Stimulated activated memory B cell treated with anti-CD40 and anti-IgM and Interleukin-4, amounts not matched to agents 10 μg/mL and 1 μg/mL and 100 μg/mL, for 72 hours (primary cell): ENCODE measurements around the gene TVP23C.
"Not testable (repeated sequence)": the region's sequence is repeated elsewhere in the genome, so short reads cannot be mapped to it uniquely, and the experiment has no call there.

ENCODE experiments used
- ATAC-seq: fragments of 150-1000 bp; cut with Tn5 transposase; 2 replicates; pipeline ENCODE4 v1.10.0; 2021
- H3K27ac Mint-ChIP-seq: one replicate; pipeline ENCODE4 v1.8.0; 2022; ENCODE audit warnings: mild to moderate bottlenecking, mixed read lengths
- H3K27me3 Mint-ChIP-seq: one replicate; pipeline ENCODE4 v1.8.0; 2022; ENCODE audit warnings: mixed read lengths
- H3K36me3 Mint-ChIP-seq: one replicate; pipeline ENCODE4 v1.8.0; 2022; ENCODE audit warnings: mixed read lengths
- H3K4me1 Mint-ChIP-seq: one replicate; pipeline ENCODE4 v1.8.0; 2022; ENCODE audit warnings: mixed read lengths
- H3K4me3 Mint-ChIP-seq: one replicate; pipeline ENCODE4 v1.8.0; 2022; ENCODE audit warnings: mild to moderate bottlenecking, moderate library complexity, mixed read lengths
- H3K9me3 Mint-ChIP-seq: one replicate; pipeline ENCODE4 v1.8.0; 2022; ENCODE audit warnings: mixed read lengths

TVP23C gene

DNA sequence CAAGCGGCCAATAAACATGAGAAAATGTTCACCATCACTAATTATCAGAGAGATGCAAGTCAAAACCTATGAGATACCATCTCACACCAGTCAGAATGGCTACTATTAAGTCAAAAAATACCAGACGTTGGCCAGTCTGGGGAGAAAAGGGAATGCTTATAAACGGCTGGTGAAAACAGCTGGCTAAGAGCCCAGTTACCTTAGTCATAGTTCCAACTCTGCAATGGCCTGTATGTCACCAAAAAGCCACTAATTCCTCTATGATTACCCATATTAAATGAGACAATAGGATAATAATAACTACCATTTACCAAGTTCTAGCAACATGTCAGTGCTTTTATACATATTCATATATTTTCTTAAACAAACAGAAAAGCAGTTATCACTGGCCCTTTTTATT, 52.9 kb downstream of the TVP23C start:
- ATAC-seq: no peak

DNA sequence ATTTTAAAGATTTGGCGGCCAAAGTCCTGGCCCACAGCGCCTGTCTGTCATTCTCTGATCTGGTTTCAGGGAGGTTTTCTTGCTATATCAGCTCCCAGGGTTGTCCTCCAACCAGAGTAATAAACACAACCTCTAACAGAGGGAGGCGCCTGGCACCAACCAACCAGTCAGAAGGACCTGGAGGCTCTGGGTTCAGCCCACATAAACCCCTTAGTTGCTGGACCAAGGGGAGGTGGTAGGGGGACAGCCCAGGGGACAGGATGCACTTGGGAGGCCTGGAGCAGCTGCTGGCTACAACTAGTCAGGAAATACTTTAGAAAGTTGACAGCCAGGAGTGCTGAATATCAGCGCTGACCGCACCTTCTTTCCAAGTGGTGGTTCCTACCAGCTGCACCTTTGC, 54.2 kb downstream of the TVP23C start:
- H3K36me3 Mint-ChIP-seq: peaks cover 28% of the 10 kb centered on the region
- H3K27me3 Mint-ChIP-seq: no peaks in the 10 kb centered on the region
- no peak overlapping the region for H3K4me3 Mint-ChIP-seq
- H3K27ac Mint-ChIP-seq: no peak overlapping the region
- no peak for ATAC-seq
- H3K9me3 Mint-ChIP-seq: no peaks in the 10 kb centered on the region
- H3K4me1 Mint-ChIP-seq: peaks cover 2% of the 10 kb centered on the region

More for the DNA sequence above, 52.9 kb downstream of the TVP23C start:
- no peaks in the 10 kb centered on the region for H3K9me3 Mint-ChIP-seq
- no peak overlapping the region for H3K27ac Mint-ChIP-seq
- peaks cover 37% of the 10 kb centered on the region for H3K36me3 Mint-ChIP-seq
- no peaks in the 10 kb centered on the region for H3K4me1 Mint-ChIP-seq
- no peak overlapping the region for H3K4me3 Mint-ChIP-seq
- no peaks in the 10 kb centered on the region for H3K27me3 Mint-ChIP-seq

DNA sequence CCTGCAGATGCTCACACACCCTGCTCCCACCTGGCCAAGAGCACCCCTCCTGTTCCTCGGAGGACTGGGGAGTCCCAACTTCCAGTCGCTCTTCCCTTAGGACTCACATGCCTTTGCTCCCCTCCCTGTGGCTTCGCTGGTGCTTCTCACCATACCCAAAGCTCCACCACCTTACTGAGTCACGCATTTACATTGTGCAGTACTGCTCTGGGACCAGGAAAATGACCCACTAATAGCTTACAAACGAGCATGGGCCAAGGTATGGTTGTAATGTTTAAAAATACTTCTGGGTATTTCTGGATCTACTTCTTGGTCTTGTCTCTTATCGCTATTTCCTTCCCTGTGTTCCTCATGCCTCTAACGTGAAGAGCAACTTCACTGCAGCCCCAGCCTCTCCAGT, 54.8 kb downstream of the TVP23C start:
- H3K27ac Mint-ChIP-seq: no peak overlapping the region
- H3K4me1 Mint-ChIP-seq: peaks cover 8% of the 10 kb centered on the region
- H3K4me3 Mint-ChIP-seq: no peak overlapping the region
- H3K9me3 Mint-ChIP-seq: no peaks in the 10 kb centered on the region
- H3K27me3 Mint-ChIP-seq: no peaks in the 10 kb centered on the region
- no peak for ATAC-seq
- peaks cover 28% of the 10 kb centered on the region for H3K36me3 Mint-ChIP-seq

DNA sequence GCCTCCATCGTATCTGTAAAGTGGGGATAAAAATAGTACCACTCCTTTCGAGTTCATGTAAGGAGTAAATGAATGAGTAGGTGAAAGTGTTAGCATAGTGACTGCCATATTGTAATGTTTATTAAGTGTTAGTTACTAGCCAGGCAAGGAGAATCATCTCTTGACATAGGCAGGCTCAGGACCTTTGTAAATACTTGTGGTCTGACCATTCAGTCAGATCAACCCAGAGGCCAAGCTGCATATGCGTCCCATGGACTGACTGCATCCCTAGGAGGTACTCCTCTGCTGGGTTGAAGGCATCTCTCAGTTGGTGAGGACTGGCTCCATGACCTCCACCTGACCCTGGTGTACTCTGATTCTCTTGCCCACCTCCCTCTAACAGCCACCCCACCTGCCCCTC, 55.4 kb downstream of the TVP23C start:
- Mint-ChIP-seq H3K9me3 (no peaks in the 10 kb centered on the region), H3K4me3 (no peak overlapping the region), H3K27me3 (no peaks in the 10 kb centered on the region), H3K36me3 (peaks cover 28% of the 10 kb centered on the region), H3K4me1 (peaks cover 14% of the 10 kb centered on the region), H3K27ac (no peak overlapping the region)
- ATAC-seq: no peak

DNA sequence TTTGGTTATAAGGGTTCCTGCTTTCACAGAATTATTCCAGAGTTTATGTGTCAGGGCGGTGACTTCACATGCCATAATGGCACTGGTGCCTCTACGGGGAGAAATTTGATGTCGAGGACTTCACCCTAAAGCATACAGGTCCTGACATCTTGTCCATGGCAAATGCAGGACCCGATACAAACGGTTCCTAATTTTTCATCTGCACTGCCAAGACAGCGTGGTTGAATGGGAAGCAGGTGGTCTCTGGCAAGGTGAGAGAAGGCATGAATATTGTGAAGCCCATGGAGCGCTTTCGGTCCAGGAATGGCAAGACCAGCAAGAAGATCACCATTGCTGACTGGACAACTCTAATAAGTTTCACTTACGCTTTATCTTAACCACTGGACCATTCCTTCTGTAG, 56.3 kb downstream of the TVP23C start:
- H3K9me3 Mint-ChIP-seq: no peaks in the 10 kb centered on the region
- H3K4me1 Mint-ChIP-seq: peaks cover 19% of the 10 kb centered on the region
- peaks cover 28% of the 10 kb centered on the region for H3K36me3 Mint-ChIP-seq
- ATAC-seq: no peak
- no peak overlapping the region for H3K27ac Mint-ChIP-seq
- no peaks in the 10 kb centered on the region for H3K27me3 Mint-ChIP-seq
- H3K4me3 Mint-ChIP-seq: no peak overlapping the region

DNA sequence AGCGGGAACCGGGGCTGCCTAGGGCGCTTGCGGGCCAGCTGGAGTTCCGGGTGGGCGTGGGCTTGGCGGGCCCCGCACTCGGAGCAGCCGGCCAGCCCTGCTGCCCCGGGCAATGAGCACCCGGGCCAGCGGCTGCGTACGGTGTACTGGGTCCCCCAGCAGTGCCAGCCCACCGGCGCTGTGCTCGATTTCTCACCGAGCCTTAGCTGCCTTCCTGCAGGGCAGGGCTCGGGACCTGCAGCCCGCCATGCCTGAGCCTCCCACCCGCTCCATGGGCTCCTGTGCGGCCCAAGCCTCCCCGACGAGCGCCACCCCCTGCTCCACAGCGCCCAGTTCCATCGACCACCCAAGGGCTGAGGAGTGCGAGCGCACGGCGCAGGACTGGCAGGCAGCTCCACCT, 57.6 kb downstream of the TVP23C start:
- not testable (repeated sequence) for H3K9me3 Mint-ChIP-seq, H3K4me3 Mint-ChIP-seq, H3K27me3 Mint-ChIP-seq, H3K27ac Mint-ChIP-seq, ATAC-seq
- Mint-ChIP-seq H3K4me1 (peaks cover 19% of the 10 kb centered on the region), H3K36me3 (peaks cover 33% of the 10 kb centered on the region)

DNA sequence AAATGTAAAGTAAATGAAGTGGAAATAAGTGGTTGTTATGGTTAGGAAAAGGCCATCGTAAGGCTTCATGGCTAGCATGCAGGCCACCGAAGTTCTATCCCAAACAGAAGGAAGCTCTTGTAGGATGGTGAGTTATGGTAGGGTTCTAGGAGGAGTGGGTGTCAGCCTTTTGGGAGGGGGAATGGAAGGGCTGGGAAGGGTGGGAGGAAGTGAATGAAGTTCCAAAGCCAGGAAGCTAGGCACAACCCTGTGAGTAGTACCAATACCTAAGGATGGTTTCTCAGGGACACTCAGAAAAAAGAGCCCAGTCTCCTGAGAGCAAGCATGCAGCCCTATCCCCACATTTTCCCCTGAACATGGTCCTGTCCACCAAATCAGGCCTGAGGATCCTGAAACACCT, 59.6 kb downstream of the TVP23C start:
- H3K27me3 Mint-ChIP-seq: no peaks in the 10 kb centered on the region
- peak overlapping the region; percentile 57 for H3K4me3 Mint-ChIP-seq
- peak overlapping the region; percentile 66 for H3K27ac Mint-ChIP-seq
- peaks cover 45% of the 10 kb centered on the region for H3K36me3 Mint-ChIP-seq
- H3K9me3 Mint-ChIP-seq: no peaks in the 10 kb centered on the region
- no peak for ATAC-seq
- H3K4me1 Mint-ChIP-seq: peaks cover 19% of the 10 kb centered on the region

DNA sequence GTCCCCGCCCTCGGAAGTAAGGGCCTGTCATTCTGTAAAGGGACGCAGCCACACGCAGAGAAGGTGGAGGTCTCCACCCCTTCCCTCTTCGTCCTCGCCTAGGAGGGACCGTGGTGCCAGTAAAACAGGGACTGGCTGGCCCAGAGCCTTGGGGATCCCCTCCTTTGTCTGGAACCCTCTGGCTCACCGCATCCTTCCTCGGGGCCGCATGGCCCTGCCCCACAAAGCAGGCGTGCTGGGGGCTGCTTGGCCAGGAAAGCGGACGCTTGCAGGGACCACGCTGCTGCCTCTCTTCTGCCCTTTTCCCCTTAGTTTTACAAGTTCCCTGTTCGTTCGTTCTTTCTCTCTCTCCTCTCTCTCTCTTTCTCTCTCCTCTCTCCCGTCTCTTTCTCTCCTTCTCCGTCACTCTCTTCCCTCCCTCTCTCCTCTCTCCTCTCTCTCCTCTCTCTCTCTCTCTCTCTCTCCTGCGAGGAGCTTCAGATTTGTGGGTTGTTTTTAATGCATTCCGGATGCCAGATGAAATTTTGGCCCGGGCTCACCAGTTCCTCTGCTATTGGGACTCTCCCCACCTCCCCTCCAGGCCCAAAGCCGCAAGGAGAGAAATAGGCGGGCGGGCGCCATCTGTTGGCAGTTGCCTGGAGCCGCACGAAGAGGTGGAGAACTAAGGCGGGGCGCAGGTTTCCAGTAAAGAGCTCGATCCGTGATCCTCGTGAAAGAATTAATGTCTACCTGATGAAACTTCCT, 60.7 kb downstream of the TVP23C start:
- Mint-ChIP-seq H3K27me3 (no peaks in the 10 kb centered on the region), H3K4me3 (peak overlapping the region; percentile 57), H3K36me3 (peaks cover 43% of the 10 kb centered on the region), H3K9me3 (no peaks in the 10 kb centered on the region), H3K4me1 (peaks cover 19% of the 10 kb centered on the region), H3K27ac (peak overlapping the region; percentile 66)
- peak; percentile 88 for ATAC-seq

DNA sequence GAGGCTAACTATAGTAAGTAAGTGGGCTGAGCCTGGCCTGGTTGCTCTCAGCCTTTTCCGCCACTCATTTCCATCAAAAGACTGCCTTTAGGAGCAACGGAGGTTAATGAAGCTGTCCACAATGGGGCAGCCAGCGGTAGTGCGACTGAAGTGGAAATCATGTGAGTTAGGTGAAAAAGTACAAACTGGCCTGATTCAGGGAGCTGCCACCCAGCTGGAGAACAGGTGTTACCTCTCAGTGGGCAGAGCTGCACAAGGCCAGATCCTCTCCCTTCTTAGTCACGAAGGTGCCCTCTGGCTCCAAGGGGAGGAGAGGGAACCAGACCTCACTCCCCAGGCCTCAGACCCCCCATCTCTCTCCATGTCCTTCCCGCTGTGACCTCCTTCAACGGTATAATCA, 61.5 kb downstream of the TVP23C start:
- ATAC-seq: no peak
- Mint-ChIP-seq H3K27ac (no peak overlapping the region), H3K9me3 (no peaks in the 10 kb centered on the region), H3K27me3 (no peaks in the 10 kb centered on the region), H3K4me3 (no peak overlapping the region), H3K4me1 (peaks cover 19% of the 10 kb centered on the region), H3K36me3 (peaks cover 44% of the 10 kb centered on the region)

DNA sequence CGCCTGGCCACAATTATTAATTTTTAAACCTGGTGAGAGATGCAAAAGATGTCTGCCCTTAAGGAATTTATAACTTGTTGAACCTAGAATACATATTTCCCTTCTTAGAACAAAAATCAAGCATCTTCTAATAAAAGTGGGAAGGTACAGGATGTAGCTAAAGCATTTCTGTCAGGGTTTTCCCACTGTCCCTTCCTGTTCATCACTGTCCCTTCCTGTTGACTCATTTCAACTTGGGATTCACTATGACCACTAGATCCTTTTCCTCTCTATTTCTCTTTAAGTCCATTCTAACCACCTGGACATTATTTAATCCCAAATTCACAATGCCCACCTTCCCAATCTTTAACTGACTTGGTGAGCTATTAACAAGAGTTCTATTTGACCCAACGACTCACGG, 62.0 kb downstream of the TVP23C start:
- no peak overlapping the region for H3K4me3 Mint-ChIP-seq
- no peak for ATAC-seq
- peaks cover 19% of the 10 kb centered on the region for H3K4me1 Mint-ChIP-seq
- H3K27me3 Mint-ChIP-seq: no peaks in the 10 kb centered on the region
- H3K36me3 Mint-ChIP-seq: peaks cover 41% of the 10 kb centered on the region
- no peaks in the 10 kb centered on the region for H3K9me3 Mint-ChIP-seq
- H3K27ac Mint-ChIP-seq: no peak overlapping the region

DNA sequence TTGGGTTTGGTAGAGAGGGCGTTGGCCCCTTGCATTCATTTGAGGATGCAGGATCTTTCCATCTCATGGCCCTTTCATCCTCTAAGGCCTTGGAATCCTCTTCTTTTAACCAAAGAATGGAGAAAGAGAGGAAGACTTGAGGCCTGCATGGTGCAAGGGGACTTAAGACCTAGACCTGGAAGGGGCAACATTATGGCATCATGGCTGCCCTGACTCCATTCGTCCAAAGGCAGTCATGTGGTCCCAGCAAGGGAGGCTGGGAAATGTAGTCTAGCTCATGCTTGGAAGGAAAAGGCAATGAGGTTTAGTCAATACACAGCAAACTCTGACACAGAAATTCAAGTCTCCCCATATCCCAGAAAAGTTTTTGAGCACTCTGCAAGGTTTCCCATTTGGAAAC, 65.2 kb downstream of the TVP23C start:
- peaks cover 8% of the 10 kb centered on the region for H3K4me1 Mint-ChIP-seq

DNA sequence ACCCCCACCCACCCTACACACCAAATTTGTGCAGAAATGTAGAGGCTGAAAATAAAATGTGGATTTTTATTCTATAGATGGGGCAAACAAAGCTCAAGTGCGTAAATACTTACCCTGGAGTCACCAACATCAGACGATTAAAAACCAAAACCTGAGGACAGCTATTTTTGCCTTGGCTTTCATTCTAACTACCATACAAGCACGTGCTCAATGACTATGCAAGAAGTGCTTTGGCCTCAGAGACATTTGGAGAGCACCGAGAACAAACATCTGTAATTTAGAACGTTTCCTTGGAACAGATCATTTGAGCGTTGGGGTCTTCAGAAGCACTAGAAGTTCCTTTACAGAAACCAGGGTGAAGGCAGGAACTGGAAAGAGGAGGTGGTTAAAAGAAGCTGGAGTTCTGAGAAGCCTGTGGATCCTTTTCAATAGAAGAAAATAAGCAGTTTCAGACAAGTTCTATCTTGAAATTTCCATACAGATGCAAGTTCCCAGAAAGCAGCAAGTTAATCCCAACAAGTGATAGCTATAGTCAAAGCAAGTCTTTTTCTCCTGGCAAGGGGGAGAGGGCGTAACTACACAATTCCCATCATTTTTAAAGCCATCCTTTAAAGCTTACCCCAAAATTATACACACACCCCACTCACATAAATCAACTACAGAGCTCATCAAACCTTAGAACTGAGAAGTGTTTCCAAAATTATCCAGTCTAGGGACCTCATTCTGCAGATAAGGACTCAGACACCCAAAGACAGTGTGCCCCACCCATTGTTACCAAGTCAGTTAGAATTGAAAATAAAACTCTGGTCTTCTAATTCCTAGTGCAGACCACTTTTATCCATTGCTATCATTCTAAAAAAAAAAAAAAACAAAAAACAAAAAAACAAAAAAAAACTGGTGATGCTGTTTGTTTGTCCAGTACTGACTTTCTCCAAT, 66.3 kb downstream of the TVP23C start:
- Mint-ChIP-seq H3K27ac (no peak overlapping the region), H3K9me3 (no peaks in the 10 kb centered on the region), H3K4me1 (no peaks in the 10 kb centered on the region), H3K36me3 (peaks cover 48% of the 10 kb centered on the region), H3K4me3 (no peak overlapping the region), H3K27me3 (no peaks in the 10 kb centered on the region)
- no peak for ATAC-seq

More for the DNA sequence above, 65.2 kb downstream of the TVP23C start:
- H3K4me3 Mint-ChIP-seq: no peak overlapping the region
- no peaks in the 10 kb centered on the region for H3K9me3 Mint-ChIP-seq
- H3K27ac Mint-ChIP-seq: no peak overlapping the region
- peaks cover 54% of the 10 kb centered on the region for H3K36me3 Mint-ChIP-seq
- no peaks in the 10 kb centered on the region for H3K27me3 Mint-ChIP-seq
- ATAC-seq: no peak

DNA sequence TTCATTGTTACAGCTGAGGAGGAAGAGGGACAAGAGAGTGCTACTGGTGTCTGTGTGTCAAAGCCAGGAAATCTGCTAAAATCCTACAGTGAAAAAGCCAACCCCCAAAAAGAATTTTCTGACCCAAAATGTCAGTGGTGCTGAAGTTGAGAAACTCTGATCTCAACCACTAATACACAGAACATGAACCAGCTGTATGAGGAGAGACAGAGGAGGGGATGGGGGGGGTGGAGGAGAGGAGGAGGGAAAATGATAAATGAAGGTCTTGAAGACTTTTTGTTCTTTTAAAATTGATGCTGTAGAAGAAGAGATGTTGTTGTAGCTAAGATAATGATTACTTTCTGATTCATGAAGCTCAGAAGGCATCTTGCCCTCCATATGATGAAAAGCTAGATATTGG, 68.5 kb downstream of the TVP23C start:
- Mint-ChIP-seq H3K27ac (no peak overlapping the region), H3K36me3 (peaks cover 34% of the 10 kb centered on the region), H3K4me3 (no peak overlapping the region), H3K27me3 (no peaks in the 10 kb centered on the region), H3K4me1 (no peaks in the 10 kb centered on the region), H3K9me3 (no peaks in the 10 kb centered on the region)
- no peak for ATAC-seq

DNA sequence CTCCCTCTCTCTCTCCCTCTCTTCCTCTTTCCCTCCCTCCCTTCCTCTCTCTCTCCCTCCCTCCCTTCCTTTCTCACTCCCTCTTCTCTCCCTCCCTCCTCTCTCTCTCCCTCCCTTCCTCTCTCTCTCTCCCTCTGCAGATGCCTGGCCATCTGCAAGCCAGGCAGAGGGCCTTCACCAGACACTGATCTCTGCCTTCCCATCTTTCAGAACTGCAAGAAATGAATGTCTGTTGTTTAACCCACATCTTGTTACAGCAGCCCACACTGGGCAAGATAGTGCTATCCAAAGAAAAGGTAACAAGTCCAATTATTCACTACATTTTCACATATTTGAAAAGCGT, 69.6 kb downstream of the TVP23C start:
- H3K4me3 Mint-ChIP-seq: no peak overlapping the region
- ATAC-seq: no peak
- H3K36me3 Mint-ChIP-seq: peaks cover 24% of the 10 kb centered on the region
- H3K27me3 Mint-ChIP-seq: no peaks in the 10 kb centered on the region
- no peaks in the 10 kb centered on the region for H3K4me1 Mint-ChIP-seq
- H3K27ac Mint-ChIP-seq: no peak overlapping the region
- H3K9me3 Mint-ChIP-seq: no peaks in the 10 kb centered on the region

DNA sequence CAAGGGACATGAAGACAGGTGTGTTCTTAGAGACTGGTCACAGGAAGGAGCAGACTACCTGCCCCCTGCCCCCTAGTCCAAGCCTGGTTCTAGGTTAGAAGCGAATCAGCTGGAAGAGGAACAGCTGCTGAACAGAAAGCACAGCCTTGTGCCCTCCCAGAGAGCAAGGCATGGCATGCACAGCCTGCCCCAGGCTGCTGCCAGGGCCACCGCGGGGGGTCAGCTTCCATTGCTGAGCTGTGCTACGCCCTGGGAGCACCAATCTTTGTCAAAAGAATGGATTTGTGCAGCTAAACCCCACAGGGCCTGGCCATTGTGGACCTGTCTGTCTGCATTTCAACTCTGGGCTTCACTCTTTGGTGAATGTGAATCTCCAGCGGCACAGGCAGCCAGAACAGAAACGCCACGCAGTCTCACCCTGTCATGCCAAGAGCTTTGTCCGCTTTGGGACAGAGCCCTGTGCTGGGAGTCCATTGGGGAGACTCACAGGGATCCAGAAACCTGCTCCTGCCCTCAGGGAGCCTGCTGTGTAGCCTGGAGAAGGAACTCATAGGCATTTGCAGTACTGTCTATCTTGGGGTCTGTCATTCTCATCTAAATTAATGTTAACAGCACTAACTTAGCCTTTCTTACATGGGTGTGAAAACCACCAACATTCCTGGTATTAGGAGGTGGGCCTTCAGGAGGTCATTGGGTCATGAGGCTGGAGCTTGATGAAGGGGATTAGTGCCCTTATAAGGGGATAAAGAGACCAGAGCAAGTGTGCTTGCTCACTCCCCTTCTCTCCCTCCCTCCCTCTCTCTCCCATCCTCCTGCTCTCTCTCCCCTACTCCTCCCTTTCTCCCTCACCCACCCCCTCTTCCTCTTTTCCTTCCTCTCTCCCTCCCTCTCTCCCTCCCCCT, 70.2 kb downstream of the TVP23C start:
- no peaks in the 10 kb centered on the region for H3K4me1 Mint-ChIP-seq
- no peaks in the 10 kb centered on the region for H3K9me3 Mint-ChIP-seq
- H3K27ac Mint-ChIP-seq: no peak overlapping the region
- H3K36me3 Mint-ChIP-seq: peaks cover 22% of the 10 kb centered on the region
- H3K27me3 Mint-ChIP-seq: no peaks in the 10 kb centered on the region
- ATAC-seq: no peak
- H3K4me3 Mint-ChIP-seq: no peak overlapping the region
